HUDEP-2 (cell line): ENCODE results near the gene DOCK2.
"Not testable (repeated sequence)": the region's sequence is repeated elsewhere in the genome, so short reads cannot be mapped to it uniquely, and the experiment has no call there.

Experiments used
- DNase-seq, 76 experiments: peaks; one replicate each; lab custom pipeline; 2025; ENCODE audit not compliant: unreplicated experiment in 76 of 76; lab: John Stamatoyannopoulos, UW

DOCK2 gene

GRCh38 chr5:169711551-169712225 lies 74.6 kb downstream of the DOCK2 start:
- DNase-seq = no peak

DNA sequence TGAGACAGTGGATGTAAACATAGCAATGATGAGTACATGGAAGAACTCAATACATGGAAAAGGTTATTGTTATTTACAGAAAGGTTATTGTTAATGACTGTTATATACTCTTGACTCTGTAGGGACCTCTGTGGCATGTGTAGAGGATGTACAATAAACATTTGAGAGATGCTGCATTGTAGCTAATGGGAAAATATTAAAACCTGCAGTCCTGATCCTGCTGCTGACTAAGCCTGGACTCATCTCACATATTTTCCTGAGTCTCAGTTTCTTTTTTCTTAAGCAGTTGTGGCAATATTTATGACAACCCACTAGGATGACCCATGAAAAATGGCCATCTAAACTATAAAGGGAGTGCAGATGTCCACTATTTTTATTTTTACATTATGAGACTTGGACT lies 75.4 kb downstream of the DOCK2 start:
- no peak for DNase-seq

GRCh38 chr5:169716287-169716686 lies 79.2 kb downstream of the DOCK2 start:
- no peak for DNase-seq

DNA sequence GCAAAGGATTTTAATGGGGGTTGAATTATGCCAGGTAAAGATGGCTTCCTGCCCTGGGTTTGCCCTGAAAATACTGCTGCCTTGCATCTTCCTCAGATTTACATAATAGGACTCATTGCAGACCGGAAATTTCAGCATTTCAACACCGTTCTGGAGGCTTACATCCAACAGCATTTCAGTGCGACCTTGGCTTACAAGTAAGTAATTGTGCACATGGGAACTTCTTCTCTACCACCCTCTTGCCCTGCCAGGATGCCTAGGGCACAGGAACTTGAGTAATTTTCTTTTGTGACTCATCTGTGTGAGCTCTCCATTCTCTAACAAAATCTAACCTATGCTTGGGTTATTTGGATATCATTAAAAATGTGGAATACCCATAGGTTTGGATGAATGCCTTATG lies 80.2 kb downstream of the DOCK2 start:
- no peak for DNase-seq

DNA sequence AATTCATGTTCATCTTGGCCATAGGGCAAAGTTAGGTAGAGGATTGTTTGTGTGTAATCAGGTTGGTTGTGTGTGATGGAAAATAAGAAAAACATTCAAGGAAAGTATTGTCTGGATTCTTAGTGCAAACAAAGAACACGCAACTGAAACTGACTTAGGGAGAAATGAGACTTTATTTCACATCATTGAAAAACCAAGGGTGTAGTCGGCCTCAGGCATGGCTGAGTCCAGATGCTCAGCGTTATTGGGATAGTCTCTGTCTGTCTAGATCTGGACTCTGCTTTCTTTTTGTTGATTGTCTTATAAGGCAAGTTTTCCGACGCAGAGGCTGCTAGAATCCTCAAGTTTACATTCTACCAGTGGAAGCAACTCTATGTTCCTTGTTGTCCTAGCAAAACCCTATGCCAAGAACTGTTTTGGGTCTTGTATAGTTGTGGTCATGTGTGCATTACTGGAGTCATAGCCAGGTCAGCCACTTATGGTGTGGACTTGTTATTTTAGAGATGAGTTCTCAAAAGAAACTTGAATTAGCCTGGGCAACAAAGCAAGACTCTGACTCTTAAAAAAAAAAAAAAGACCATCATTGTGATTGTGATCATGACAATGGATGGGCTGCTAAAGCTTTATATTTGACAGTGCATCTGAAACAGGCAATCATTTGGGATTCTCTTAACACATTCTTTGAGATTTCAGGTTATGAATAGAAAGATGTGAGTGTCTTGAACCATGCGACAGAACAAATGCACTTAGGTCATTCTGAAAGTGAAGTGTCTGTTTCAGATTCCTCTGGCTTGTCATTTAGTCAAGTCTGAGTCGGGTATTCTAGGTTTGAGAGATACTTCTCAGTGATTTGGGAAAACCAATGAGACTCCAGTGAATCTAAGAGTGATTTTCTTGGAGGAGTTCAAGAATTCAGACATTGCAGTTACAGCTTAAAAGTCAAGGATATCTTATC lies 82.6 kb downstream of the DOCK2 start:
- no peak for DNase-seq

DNA sequence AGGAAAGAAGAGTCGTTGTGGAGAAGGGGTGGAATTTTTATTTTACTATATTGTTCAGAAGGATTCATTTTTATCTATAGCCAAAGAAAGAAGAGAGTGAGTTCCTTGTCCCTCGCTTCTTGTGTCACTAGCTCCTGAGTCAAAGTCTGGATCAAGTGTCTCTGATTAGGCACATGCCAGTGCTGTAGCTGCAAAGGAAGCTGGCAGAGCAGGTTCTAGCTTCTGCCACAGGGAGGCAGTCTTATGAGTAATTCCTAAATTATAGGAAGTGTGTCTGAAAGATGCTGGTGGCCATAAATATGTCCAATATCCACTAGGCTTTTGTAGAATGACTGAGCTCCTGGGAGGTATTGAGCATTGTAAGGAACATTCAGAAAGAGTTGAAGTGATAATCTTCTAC lies 84.7 kb downstream of the DOCK2 start:
- peak in 1 of 76 experiments; percentile 0 for DNase-seq

DNA sequence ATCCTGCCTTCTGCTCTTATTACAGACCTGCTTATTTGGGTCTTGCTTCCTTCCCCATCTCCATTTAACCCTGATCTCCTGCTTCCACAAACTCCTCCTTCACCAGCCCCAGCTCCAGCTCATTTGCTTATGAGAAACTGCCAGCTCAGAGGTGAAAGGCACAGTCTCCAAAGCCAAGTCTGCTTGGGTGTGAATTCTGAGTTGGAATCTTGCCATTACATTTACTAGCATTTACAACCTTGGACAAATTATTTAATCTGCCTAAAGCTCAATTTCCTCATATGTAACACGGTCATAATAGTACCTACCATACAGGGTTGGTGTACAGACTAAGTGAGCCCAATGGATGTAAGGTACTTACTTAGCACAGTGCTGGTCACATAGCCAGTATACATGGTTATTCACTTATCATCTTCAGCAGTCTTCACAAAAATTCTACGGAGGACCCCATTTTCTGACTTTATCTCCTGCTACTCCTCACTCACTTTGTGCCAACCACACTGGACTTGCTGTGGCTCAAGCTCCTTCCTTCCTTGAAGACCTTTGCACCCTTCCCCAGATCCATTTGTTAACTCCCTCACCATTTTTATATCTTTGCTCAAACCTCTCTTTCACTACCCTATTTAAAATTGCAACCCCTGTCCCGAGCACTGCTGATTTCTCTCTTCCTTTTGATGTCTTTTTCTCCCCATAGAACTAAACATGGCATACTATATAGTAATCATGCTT lies 86.2 kb downstream of the DOCK2 start:
- no peak for DNase-seq

- DNase-seq = no peak
Measured at GRCh38 chr5:169724303-169725087, 87.4 kb downstream of the DOCK2 start.

DNA sequence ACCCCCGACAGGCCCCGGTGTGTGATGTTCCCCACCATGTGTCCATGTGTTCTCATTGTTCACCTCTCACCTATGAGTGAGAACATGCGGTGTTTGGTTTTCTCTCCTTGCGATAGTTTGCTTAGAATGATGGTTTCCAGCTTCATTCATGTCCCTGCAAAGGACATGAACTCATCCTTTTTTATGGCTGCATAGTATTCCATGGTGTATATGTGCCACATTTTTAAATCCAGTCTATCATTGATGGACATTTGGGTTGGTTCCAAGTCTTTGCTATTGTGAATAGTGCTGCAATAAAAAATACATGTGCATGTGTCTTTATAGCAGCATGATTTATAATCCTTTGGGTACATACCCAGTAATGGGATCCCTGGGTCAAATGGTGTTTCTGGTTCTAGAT lies 88.6 kb downstream of the DOCK2 start:
- DNase-seq = not testable (repeated sequence)

DNA sequence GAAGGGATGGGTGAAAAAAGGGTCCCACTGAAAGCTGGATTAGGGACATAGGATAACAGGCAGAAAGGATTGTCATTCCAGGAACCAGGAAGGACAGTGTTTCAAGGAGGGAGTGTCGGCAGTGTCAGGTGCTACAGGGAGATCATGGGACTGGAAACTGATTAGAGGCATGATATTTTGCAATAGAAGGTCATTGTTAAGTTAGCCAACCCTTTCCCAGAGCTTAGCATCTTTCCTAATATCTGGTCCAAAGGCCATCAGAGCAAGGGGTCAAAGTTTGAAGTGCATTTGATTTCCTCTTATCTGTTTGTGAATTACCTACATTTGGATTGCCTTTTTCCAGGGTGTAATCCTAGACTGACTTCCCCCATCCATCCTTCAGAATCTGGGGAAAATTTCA lies 91.3 kb downstream of the DOCK2 start:
- no peak for DNase-seq

- DNase-seq = no peak
Measured at GRCh38 chr5:169731221-169731620, 94.1 kb downstream of the DOCK2 start.

DNA sequence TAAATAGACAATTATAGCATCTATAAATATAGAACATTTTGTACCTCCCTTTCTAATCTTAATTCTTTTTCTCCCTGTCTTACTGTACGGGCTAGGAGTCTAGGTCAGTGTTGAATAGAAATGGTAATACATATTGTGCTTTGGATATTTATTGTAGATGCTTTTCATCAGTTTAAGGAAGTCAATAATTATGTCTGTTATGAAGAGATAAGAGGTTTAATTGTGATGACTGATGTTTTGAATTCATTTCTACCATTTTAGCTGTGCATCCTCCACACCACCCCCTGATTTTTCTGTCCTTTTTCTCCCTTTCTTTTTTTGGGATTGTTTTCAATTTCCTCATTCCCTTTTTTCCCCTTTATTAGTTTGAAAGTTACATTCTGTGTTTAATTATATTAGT lies 95.8 kb downstream of the DOCK2 start:
- DNase-seq = peak in 1 of 76 experiments; percentile 14

GRCh38 chr5:169735913-169736312 lies 98.8 kb downstream of the DOCK2 start:
- no peak for DNase-seq

GRCh38 chr5:169736653-169737052 lies 99.6 kb downstream of the DOCK2 start:
- no peak for DNase-seq

DNA sequence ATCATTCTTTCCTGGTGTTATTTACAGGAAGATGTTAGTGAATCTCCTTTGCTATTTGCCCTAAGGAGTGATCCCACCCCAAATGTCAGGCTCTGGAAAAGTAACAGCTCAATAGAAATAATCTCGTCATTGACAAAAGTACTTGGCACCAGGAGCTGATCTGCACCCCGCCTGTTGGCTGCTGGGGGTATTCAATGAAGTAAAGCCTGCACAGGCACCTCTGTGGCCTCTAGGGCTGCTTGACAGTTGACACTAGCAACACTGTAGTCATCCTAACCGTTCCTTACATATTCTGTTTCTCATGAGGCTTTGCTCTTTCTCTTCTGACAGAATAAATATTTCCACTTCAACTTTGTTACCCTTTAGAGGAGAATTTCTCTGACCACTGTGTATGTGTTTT lies 103.4 kb downstream of the DOCK2 start:
- no peak for DNase-seq

DNA sequence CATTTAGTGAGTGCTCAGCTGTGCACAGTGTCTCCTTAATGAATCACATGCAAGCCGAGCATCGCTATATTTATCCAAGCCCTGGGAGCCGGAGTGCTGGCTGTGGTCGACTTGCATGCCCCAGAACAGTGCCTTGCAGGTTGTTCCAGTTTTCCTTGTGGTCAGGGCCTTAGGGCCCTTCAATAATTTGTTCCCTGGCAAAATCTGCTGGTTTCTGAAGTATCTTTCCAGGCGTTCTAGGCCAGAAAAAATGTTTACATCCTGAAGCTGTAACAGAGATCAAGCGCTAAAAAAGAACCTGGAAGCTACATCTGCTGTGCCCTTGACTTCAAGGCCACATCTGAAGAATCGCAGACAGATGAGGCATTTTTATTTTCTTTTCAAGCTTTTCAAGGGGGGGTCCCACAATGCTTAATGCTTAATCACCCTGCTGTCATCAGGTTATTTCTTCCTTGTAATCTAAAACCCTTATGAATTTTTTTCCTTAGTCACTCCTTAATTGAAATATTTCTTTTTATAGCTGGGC lies 105.8 kb downstream of the DOCK2 start:
- DNase-seq = no peak

- no peak for DNase-seq
Measured at GRCh38 chr5:169744336-169744735, 107.3 kb downstream of the DOCK2 start.

DNA sequence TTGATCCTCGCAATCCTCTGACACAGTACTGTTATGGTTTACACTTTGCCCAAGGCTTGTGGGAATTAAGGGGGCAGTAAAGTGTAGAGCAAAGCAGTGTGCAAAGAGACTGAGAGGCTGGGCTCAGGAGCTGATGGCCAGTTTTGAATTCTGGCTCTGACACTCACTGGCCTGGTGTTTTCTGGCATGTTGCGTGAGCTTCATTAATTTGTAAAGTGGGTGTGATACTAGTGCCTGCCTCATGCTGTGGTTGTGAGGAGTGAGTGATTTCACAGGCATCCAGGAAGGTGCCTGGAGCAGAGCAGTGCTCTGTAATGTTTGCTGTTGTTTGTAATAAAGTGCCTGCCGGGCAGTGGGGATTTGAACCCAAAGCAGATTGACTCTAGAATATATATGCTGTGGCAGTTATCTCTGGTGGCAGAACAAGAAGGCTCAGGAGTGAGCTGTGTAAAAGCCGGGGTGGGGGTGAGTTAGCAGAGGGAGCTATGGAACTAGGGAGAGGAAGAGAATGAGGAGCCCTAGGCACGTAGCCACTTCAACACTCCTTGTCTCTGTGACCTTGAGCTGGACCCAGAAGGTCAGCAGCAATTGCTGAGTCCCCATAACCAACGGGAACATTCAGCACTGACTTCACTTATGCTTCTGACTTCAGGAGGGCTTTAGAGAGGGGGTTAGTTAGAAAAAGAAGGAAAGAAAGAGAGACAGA lies 108.5 kb downstream of the DOCK2 start:
- DNase-seq = peak in 15 of 76 experiments; percentile 6 to 58 (median 22)

- DNase-seq = peak in 74 of 76 experiments; percentile 10 to 96 (median 70)
Measured at GRCh38 chr5:169746147-169746694, 109.1 kb downstream of the DOCK2 start.
